HG03060 (cell line): Measurements from ENCODE around the gene AP1S3.

Source experiments
- ATAC-seq: cut with Tn5 transposase; IDR thresholded peaks from one replicate; pipeline ENCODE4 v1.9.1; 2021; ENCODE audit warnings: low read depth, moderate number of reproducible peaks; ENCODE audit not compliant: unreplicated experiment

Gene AP1S3

DNA sequence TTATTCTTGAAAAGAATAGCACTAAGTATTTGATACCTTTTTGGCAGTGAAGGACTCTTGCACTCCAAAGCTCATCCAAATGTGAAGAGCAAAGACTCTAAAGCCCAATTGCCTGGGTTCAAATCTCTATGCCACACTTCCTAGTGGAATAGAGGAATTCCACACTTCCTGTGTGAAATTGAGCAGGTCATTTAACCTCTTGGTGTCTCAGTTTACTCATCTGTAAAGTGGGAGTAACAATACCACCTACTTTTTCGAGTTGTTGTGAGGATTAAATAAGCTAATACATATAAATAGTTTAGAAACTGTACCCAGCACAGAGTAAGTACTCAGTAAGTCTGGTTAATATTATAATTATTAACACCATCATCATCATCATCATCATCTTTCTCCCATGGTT lies 72.6 kb downstream of the AP1S3 start:
- no peak for ATAC-seq

DNA sequence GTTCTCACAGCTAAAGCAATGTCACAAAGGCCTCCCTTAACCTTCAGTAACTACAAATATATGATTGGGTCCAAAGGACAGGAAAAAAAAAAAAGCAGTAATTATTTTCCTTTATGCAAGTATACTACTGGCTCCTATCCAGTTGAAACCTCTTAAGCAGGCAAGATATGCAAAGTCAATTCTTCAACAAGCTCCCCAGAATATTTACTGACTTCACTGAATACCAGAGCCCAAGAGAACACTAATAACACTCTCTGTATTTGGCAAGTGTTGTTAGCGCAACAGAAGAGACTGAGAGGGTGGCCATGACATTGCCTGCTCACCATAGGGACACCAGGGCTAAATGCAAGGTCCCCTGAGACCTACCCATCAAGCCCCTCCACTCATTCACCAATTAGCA lies 74.5 kb downstream of the AP1S3 start:
- ATAC-seq, result no peak

DNA sequence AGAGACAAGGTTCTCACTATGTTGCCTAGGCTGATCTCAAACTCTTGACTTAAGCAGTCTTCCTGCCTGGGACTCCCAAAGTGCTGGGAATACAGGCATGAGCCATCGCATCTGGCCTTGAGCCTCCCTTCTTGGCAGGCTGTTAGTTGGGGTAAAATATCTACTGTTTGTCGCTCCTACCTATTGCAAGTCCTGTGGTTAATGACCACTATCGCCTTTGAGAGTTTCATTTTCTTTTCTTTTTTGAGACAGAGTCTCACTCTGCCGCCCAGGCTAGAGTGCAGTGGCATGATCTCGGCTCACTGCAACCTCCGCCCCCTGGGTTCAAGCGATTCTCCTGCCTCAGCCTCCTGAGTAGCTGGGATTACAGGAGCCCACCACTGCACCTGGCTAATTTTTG lies 75.6 kb downstream of the AP1S3 start:
- ATAC-seq, result peak; percentile 61

DNA sequence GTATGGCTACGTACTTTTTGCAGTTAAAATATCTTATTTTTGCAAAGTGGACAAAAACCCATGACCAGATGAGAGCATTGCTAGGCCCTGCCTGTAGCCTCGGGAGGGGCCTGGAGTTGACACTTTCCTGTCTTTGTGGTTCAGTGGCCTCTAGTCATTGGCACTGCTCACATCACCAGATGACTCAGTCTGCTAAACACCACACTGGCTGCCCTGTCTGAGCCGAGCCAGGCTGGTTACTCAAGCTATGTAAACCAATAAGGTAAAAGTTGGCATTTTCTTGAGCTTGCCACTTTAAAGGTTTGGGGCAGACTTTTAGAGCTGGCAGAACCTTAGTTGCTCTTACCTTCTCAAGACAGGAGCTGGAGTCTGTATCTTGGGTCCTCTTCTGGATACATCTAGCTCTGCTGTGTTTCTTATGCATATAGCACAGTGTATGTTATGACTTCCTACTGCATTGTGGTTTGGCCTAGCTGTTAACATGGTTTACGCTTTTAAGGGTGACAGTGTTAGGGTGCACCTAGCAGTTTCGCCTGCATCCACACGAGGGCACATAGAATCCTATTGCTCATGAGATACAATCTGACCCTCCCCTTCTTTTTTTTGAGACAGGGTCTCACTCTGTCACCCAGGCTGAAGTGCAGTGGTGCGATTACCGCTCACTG lies 76.4 kb downstream of the AP1S3 start:
- peak; percentile 66 for ATAC-seq

DNA sequence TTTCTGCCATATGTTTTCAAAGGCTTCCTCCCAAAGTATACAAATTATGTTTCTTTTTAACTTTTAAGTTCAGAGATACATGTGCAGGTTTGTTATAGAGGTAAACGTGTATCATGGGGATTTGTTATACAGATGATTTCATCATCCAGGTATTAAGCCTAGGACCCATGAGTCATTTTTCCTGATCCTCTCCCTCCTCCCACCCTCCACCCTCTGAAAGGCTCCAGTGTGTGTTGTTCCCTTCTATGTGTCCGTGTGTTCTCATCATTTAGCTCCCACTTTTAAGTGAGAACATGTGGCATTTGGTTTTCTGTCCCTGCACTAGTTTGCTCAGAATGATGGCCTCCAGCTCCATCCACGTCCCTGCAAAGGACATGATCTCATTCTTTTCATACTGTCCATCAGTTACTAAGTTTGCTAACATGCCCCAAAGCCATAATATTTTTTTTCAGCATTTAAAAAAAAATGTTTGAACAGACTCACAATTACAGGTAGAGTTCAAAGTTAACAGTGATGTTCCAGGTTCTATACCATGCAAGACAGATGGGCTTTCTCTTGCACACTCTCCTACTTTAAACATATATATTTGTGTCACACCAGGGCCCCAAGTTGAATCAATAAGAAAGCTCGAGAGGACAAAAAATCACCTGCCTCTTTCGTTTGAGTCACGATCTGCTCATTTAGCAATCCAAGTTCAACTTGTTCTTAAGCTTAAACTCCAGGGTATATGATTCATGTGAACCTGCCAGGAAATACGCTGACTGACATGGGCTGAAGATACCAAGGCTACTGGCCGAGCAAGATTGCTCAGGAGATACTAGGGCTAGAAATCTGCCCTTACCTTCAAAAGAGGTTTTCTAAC lies 77.6 kb downstream of the AP1S3 start:
- ATAC-seq, result no peak

DNA sequence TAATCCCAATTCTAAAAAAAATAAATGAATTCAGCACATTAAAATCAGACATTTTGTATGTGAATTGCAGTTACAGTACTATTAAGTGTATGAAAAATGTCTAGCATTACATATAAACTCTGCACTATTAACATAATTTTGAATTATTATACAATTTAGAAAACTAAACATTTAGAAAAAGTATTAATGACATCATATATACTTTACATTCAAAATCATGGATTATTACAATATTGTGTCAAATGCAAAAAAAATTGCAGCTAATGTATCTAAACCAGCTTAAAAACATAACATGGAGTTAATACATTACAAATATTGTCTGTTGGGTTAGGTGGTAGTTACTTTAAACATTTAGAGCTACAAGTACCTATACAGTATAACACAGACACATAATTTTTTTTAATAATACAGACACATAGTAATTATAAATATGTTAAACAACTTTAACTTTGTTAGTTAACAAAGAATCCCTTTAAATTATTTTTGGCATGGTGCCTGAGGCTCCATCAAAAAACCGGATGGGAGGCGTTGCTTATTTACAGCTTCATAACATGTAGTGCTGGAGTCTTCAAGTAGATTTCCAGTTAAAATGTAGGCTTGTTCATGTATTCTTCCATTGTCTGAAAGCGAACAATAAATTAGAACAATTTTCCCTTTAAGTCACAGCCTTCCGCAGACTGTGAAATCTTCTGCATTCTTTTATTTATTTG lies 79.1 kb downstream of the AP1S3 start:
- ATAC-seq, result no peak

DNA sequence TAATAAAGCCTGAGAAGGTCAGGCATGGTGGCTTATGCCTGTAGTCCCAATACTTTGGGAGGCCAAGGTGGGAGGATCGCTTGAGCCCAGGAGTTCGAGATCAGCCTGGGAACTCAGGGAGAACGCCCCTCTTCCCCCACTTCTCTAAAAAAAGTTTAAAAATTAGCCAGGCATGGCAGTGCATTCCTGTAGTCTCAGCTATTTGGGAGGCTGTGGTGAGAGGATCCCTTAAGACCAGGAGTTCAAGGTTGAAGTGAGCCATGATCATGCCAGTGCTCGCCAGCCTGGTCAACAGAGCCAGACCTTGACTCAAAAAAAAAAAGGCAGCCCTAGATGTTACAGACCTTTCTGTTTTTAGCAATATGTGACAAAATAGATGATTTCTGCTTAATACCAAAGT lies 83.4 kb downstream of the AP1S3 start:
- no peak for ATAC-seq

DNA sequence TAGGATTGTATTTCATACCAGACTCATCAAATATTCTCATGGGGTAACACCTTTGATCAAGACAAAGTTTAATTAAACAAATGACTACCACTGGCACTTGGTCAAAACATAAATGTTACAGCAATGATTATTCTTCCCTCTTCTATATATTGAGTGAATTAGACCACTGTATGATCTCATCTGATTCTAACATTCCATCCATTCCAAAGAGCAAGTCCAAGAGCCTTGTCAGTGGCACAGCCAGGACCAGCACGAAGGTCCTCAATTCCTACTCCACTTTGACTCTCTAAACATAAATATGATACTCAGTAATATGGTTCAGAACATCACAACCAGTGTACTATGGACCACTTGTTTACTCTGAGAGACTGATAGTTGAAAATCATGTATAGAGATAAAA lies 86.4 kb downstream of the AP1S3 start:
- ATAC-seq, result no peak

DNA sequence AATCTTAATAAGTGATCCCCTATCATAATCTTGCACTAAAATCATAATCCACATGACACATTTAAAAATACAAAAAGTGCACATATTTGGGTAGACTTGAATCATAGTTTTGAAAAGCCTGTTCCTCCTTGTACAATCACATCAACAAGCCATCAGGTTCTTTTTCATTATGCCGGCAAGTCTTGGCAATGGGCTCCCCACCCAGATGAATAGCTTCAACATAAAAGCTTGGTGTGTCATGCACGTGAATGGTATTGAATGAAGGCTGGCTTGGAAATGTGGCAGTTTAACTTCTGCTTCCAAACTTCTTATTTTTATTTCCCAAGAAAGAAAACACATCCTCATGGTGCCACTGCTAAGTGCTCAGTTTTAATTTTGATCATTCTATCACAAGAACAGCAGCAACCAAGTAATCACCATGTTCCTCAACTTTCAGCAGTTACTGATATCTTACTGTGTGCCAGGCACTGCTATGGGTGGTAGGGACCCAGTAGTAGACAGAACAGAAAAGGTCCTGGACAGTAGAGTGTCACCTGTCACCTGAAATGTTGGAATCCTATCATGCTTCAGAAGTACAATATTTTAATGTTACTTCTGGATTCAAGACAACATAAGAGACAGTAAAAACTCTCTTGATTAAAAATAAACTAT lies 89.9 kb downstream of the AP1S3 start:
- ATAC-seq, result no peak

DNA sequence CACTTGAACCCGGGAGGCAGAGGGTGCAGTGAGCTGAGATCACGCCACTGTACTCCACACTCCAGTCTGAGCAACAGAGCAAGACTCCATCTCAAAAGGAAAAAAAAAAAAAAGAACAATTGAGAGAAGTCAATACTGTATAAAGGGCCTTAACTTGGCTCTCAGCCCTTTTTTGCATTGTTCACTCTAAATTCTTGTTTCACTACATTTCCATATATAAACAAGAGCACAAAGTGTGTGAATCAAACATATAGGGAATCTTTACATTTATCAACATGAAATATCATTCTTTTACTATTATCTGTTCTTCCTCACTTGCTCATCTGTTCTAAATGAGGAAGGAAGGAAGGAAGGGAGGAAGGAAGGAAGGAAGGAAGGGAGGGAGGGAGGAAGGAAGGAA lies 90.8 kb downstream of the AP1S3 start:
- ATAC-seq, result no peak

DNA sequence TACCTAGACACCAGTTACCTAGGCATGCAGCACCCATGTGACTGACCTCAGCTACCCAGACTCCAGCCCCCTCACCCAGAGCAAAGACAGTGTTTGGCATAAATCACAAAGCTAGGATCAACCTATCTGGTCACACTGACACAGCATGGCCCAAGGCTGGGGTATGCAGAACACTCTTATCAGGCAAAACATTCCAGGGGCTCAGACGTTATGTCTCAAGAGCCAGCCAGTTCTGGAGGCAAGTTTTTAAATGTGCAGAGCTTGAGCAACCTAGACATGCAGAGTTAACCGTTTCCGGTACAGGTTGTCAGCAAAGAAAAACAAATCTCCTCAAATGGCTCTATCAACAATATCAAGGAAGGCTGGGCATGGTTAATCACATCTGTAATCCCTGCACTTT lies 92.8 kb downstream of the AP1S3 start:
- no peak for ATAC-seq

DNA sequence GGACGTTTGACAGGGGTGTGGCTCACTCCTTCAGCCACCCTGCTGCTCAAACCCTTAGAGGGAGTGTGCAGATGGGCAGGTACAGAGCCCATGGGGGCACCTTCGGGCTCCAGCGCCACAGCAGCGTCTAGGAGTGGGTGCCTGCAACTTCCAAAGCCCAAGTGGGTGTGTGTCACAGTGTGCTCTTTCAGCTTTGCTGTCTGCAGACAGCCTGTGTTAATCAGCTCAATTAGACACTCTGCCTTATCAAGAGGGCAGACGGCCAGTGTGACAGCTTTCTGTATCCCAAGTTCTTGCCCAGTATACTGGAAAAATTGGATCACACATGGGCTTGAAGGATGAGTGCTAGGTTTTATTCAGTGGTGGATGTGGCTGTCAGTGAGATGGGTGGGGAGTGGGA lies 96.7 kb downstream of the AP1S3 start:
- no peak for ATAC-seq

DNA sequence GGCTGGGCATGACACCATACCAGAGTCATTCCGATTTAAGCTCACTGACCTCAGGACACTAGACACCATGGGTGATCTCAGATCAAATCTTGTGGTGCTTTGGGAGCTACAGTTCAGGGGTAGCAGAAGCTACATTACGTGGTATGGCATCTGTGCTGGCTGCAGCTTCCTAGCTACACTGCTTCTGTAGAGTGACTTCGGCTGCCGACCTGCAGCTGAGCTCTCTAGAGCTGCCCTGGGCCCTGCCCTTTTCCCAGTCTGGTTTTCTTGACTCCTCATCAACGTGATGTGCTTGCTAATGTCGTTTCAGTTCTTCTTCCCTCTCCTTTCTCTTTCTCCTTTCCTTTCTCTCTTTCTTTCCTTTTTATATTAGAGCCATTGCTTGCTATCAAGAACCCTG lies 100.2 kb downstream of the AP1S3 start:
- ATAC-seq, result no peak

DNA sequence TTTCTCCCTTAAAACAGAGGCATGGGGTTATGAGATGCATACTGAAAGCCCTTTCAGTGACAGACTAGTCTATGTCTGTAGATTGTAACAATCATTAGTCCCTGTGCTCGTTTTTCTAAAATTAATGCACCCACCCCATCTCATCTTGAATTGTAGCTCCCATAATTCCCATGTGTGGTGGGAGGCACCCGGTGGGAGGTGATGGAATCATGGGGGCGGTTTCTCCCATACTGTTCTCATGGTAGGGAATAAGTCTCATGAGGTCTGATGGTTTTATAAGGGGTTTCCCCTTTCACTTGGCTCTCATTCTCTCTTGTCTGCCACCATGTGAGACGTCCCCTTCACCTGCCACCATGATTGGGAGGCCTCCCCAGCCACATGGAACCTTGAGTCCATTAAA lies 100.9 kb downstream of the AP1S3 start:
- ATAC-seq, result no peak

DNA sequence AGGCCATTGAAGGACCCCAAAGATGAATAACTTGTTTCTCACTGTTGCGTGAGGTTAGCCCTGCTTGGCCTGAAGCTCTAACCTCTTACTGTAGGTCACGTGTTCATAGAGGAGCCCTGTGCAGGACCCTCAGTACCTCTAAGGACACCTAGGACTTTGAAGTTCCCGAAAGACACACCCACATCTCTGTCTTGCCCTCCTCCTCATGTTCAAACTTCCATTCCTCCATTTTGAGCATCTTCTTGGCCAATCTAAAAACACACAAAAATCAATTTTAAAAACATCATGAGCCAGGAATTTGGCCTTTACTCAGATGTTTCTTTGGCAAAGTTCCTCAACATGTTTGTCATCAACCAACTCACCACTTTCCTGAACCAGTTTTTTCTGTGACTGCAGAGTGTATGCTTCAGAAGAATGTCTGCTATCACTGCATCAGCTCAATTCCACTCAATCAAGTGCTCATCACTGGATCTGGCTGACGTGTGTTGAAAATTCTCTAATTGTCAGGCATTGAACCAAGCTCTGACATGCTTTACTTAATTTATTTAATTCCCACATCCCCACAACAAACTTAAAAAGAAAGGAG lies 101.6 kb downstream of the AP1S3 start:
- no peak for ATAC-seq

DNA sequence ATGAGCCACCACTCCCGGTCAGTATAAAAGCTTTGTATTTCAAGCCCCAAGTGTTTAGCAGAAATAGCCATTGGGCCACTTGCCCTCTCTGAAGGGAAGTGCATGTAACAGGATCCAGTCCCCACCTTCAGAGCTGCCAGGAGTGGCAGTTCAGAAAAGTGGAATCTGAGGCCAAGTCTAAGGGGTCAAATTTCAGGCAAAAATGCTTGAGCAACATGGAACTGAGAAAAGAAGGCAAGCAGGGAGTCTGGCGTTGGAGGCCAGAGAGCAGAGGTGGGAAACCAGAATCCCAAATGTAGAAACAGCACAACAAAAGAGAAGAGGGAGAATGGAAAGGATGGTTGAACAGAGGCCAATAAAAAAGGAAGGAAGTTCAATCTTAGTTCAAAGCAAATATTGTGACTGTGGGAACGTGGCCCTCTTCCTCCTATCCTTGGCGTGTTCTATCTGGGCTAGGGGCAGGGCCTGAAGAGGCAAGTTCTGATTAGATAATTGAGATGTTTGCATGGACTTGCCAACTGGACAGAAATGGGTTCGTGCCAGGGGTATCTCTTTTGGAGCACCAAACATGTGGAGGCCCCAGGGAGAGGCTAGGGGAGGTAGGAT lies 102.2 kb downstream of the AP1S3 start:
- ATAC-seq, result no peak

DNA sequence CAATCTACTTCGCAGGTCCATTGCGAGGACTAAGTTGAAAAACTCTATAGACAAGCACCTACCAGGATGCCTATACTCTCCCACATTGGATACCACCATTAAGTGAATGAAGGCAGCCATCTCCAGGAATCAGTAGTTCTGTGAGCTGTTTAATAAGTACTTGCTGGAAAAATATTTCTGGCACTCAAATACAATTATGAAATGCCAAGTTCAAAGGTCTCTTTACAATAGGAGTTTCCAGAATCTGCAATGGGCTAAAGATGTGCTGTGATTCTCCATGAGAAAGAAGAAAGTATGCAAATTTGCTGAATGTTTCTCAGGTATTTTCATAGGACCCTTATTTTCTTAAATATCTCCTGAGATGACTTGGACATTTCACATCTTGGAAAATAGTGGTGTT lies 103.0 kb downstream of the AP1S3 start:
- no peak for ATAC-seq

DNA sequence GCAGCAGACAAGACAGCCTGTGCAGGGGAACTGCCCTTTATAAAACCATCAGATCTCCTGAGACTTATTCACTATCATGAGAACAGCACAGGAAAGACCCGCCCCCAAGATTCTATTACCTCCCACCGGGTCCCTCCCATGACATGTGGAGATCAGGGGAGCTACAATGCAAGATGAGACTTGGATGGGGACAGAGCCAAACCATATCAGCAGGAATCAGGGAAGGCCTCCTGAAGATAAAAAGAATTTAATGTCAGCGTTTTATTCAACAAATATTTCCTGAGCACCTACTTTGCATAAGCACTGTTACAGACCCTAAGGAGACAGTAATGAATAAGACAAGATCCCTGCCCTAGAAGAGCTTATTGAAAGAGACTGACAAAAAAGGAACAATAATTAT lies 105.0 kb downstream of the AP1S3 start:
- no peak for ATAC-seq

DNA sequence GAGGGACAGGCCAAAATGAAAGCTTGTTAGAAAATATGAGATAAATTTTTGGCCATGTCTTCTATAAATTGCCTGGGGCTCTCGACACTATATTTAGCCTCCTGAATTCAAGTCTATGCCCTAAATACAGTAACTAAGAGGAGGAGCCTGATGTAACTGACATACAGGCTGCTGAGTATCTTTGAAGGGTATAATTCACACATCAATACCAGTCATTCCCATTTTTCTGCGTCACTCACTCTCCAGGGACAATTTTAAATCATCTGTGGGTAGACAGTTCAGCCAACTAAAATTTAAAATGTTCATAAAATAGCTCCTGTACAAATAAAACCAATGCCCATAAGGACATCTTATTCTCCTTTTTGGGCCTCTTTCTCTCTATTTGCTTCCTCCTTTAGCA lies 105.9 kb downstream of the AP1S3 start:
- no peak for ATAC-seq

DNA sequence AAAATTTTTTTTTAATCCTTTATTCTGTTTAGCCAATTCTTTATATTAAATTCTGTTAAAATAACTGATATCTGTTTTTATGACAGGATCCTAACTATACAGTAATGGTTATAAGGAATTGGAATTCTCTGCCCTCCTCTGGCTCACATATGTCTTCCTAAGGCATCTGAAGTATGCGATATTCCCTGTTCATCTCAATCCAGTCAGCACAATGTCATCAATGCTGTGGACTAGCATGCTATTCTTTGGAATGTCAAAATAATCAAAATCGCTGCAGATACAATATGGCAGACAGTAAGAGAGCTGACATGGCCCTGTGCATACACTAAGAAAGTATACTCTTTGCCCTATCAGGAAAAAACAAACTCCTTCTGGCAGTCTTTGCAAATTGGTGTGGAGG lies 107.6 kb downstream of the AP1S3 start:
- no peak for ATAC-seq
